SK-N-MC (cell line): Measurements from ENCODE around the gene DCLK2.

Experiments
- DNase-seq: peaks from one replicate; pipeline ENCODE4 v3.0.0-alpha.2; 2011; ENCODE audit warnings: low read depth, low spot score
- H3K27ac ChIP-seq: fragments of 200-600 bp; sonication (generic); 2 replicates; pipeline ENCODE4 v1.5.1; 2016; ENCODE audit warnings: mixed run types
- H3K36me3 ChIP-seq: fragments of 200-600 bp; sonication (generic); 2 replicates; pipeline ENCODE4 v1.6.1; 2017; ENCODE audit warnings: antibody characterized with exemption, low read length, mixed read lengths; ENCODE audit not compliant: insufficient read depth
- H3K4me3 ChIP-seq: fragments of 200-600 bp; sonication (generic); 2 replicates; pipeline ENCODE4 v1.5.1; 2016
- H3K9ac ChIP-seq: fragments of 200-600 bp; sonication (generic); 2 replicates; pipeline ENCODE4 v1.8.0; 2017; ENCODE audit warnings: mixed run types, mixed read lengths; ENCODE audit not compliant: insufficient read length
- H3K9me3 ChIP-seq: fragments of 200-600 bp; sonication (generic); 2 replicates; pipeline ENCODE4 v1.6.1; 2017; ENCODE audit warnings: low read depth, mild to moderate bottlenecking, antibody characterized with exemption, low read length, moderate library complexity, mixed read lengths
- EZH2 ChIP-seq: fragments of 200-600 bp; sonication (generic); IDR thresholded peaks from one replicate; pipeline ENCODE4 v1.6.1; 2017; ENCODE audit warnings: antibody characterized with exemption
- FOXP2 ChIP-seq: optimal IDR thresholded peaks from 2 replicates; pipeline ENCODE3; 2011; ENCODE audit warnings: mild to moderate bottlenecking, moderate library complexity; ENCODE audit not compliant: insufficient read depth; ENCODE audit errors: extremely low read length, control extremely low read depth
- POLR2AphosphoS5 ChIP-seq: IDR thresholded peaks from 2 replicates; pipeline ENCODE4 v1.6.1; 2012; ENCODE audit warnings: mild to moderate bottlenecking, low read depth, low read length, borderline replicate concordance

Gene DCLK2

GRCh38 chr4:150206954-150207353 is 128.7 kb downstream of the DCLK2 start:
- Histone ChIP-seq H3K4me3 (no peak overlapping the region), H3K27ac (no peak overlapping the region), H3K9me3 (no peaks in the 10 kb centered on the region), H3K36me3 (no peaks in the 10 kb centered on the region), H3K9ac (no peak overlapping the region)
- no peak for DNase-seq
- no peak for TF ChIP-seq POLR2AphosphoS5
- no peak for TF ChIP-seq EZH2
- TF ChIP-seq FOXP2: no peak

- Histone ChIP-seq H3K36me3 (no peaks in the 10 kb centered on the region), H3K27ac (no peak overlapping the region), H3K4me3 (no peak overlapping the region), H3K9me3 (no peaks in the 10 kb centered on the region), H3K9ac (no peak overlapping the region)
- DNase-seq: no peak
- TF ChIP-seq EZH2: no peak
- no peak for TF ChIP-seq POLR2AphosphoS5
- TF ChIP-seq FOXP2: no peak
Measured at GRCh38 chr4:150207871-150208270, 129.6 kb downstream of the DCLK2 start.

GRCh38 chr4:150209140-150209829 is 131.0 kb downstream of the DCLK2 start:
- no peaks in the 10 kb centered on the region for H3K9me3 ChIP-seq
- H3K9ac ChIP-seq: no peak overlapping the region
- no peak overlapping the region for H3K4me3 ChIP-seq
- DNase-seq: no peak
- H3K36me3 ChIP-seq: no peaks in the 10 kb centered on the region
- no peak for TF ChIP-seq EZH2
- TF ChIP-seq FOXP2: no peak
- TF ChIP-seq POLR2AphosphoS5: no peak
- H3K27ac ChIP-seq: no peak overlapping the region

GRCh38 chr4:150211016-150211415 is 132.8 kb downstream of the DCLK2 start:
- H3K9me3 ChIP-seq: no peaks in the 10 kb centered on the region
- TF ChIP-seq FOXP2 (no peak), POLR2AphosphoS5 (no peak), EZH2 (no peak)
- no peak overlapping the region for H3K27ac ChIP-seq
- H3K4me3 ChIP-seq: no peak overlapping the region
- no peak for DNase-seq
- H3K9ac ChIP-seq: no peak overlapping the region
- H3K36me3 ChIP-seq: no peaks in the 10 kb centered on the region

GRCh38 chr4:150211799-150212445 is 133.7 kb downstream of the DCLK2 start:
- H3K9me3 ChIP-seq: no peaks in the 10 kb centered on the region
- H3K4me3 ChIP-seq: no peak overlapping the region
- TF ChIP-seq EZH2: no peak
- no peak for TF ChIP-seq FOXP2
- TF ChIP-seq POLR2AphosphoS5: no peak
- no peak overlapping the region for H3K9ac ChIP-seq
- DNase-seq: no peak
- no peaks in the 10 kb centered on the region for H3K36me3 ChIP-seq
- H3K27ac ChIP-seq: no peak overlapping the region

- TF ChIP-seq FOXP2 (no peak), POLR2AphosphoS5 (no peak), EZH2 (no peak)
- no peak overlapping the region for H3K9ac ChIP-seq
Measured at GRCh38 chr4:150212485-150212884, 134.2 kb downstream of the DCLK2 start.

GRCh38 chr4:150212927-150213326 is 134.7 kb downstream of the DCLK2 start:
- Histone ChIP-seq H3K36me3 (no peaks in the 10 kb centered on the region), H3K9ac (no peak overlapping the region), H3K27ac (no peak overlapping the region), H3K4me3 (no peak overlapping the region), H3K9me3 (no peaks in the 10 kb centered on the region)
- DNase-seq: no peak
- TF ChIP-seq EZH2 (no peak), FOXP2 (no peak), POLR2AphosphoS5 (no peak)

More at GRCh38 chr4:150212485-150212884, 134.2 kb downstream of the DCLK2 start:
- H3K9me3 ChIP-seq: no peaks in the 10 kb centered on the region
- no peak overlapping the region for H3K4me3 ChIP-seq
- H3K36me3 ChIP-seq: no peaks in the 10 kb centered on the region
- DNase-seq: no peak
- no peak overlapping the region for H3K27ac ChIP-seq

GRCh38 chr4:150215601-150216000 is 137.4 kb downstream of the DCLK2 start:
- H3K27ac ChIP-seq: no peak overlapping the region
- no peak overlapping the region for H3K9ac ChIP-seq
- no peak for DNase-seq
- H3K9me3 ChIP-seq: no peaks in the 10 kb centered on the region
- TF ChIP-seq POLR2AphosphoS5: no peak
- TF ChIP-seq EZH2: no peak
- no peaks in the 10 kb centered on the region for H3K36me3 ChIP-seq
- no peak overlapping the region for H3K4me3 ChIP-seq

GRCh38 chr4:150216726-150217125 is 138.5 kb downstream of the DCLK2 start:
- no peak overlapping the region for H3K9ac ChIP-seq
- H3K9me3 ChIP-seq: no peaks in the 10 kb centered on the region
- no peaks in the 10 kb centered on the region for H3K36me3 ChIP-seq
- TF ChIP-seq POLR2AphosphoS5 (0 out of 2 replicates have a peak, but pooled peaks have one; percentile 35), FOXP2 (no peak), EZH2 (no peak)
- peak overlapping the region; percentile 60; the same call in 1 of the 2 replicates for H3K27ac ChIP-seq
- peak overlapping the region; percentile 7; the same call in 1 of the 2 replicates for H3K4me3 ChIP-seq
- no peak for DNase-seq
